GM19397 (cell line): ENCODE results near the gene BCL2.
"Not testable (repeated sequence)": the region's sequence is repeated elsewhere in the genome, so short reads cannot be mapped to it uniquely, and the experiment has no call there.

ENCODE experiments used
- ATAC-seq: cut with Tn5 transposase; IDR thresholded peaks from one replicate; pipeline ENCODE4 v1.9.1; 2021; ENCODE audit warnings: mild to moderate bottlenecking, moderate library complexity; ENCODE audit not compliant: unreplicated experiment

BCL2 gene

DNA sequence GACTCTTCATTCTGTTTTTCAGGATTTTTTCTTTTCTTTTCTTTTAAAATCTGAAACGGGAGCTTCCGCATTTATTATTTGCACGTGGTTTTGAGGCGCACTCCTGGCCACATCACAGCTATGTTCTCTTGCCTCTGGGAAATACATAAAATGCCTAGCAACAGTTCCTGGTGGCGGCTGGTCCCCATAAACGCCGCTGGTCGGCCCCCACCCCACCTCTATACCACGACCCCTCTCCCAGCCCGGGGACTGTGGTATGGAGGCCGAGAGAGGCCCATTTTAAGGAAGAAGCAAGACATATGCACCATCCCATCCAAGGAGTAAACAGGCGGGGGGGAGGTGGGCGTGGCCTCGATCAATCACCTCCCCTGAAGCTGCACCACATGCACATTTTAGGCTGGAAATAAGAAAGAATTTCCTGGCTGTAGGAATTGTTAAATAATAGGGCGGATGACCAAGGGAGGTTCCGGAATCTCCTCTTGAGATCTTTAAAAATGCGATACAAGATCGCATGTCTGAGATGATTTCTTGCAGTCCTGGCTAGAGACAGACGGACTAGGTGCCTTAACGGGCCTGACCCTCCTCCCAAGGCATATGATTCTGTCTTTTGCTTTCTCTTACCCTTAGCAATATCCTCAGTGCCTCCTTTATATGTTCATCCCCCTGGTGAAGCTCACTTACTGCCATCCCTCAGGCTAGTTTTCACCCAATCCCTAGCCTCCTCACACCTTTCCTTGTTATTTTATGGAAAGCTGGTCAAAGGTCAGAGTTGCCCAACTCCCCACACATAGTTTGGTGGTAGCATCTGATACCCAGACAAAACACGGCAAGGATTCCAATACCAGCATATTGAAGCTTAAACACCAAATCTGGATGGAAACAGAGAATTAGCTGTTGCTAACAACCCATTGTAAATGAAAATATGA, 82.4 kb downstream of the BCL2 start:
- ATAC-seq = no peak

DNA sequence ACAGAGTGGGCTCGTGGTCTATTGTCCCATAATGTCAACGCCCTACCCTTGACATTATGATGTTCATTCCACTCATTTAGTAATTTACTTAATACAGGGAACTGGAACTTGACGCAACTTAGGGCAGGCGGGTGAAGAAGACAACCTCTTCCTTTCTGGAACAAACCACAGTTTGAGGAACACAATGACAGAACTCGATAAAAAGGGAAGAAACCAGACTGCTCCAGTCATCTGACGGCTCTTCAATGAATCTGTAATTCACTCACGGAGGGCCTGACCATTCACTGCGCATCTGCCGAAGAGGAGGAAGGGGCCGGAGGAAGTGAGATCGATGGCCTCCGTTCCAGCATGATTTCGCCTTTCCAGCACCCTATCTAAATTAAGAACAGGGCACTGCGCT, 83.2 kb downstream of the BCL2 start:
- ATAC-seq = no peak

DNA sequence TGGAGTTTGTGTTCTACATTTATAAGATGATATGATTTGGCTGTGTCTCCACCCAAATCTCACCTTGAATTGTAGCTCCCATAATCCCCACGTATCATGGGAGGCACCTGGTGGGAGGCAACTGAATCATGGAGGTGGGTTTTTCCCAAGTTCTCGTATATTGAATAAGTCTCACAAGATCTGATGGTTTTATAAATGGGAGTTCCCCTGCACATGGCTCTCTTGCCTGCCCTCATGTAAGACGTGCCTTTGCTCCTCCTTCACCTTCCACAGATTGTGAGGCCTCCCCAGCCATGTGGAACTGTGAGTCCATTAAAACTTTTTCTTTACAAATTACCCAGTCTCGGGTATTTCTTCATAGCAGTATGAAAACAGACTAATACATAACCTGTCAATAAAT, 83.6 kb downstream of the BCL2 start:
- not testable (repeated sequence) for ATAC-seq

DNA sequence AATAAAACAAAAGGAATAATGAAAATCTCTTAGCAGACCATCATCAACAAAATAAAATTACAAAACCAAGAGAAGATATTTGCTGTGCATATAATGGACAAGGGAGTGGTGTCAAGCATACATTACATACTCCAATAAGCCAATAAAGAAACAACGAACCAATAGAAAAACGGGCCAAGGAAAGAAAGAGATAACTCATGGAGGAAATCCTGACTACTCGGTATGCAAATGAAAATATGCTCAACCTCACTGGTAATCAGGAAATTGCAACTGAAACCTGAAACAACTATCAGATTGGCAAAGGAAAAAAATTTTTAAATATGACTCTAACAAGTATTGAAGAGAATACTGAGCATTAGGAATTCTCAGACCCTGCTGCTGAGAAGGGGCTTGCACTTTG, 84.7 kb downstream of the BCL2 start:
- ATAC-seq = no peak

DNA sequence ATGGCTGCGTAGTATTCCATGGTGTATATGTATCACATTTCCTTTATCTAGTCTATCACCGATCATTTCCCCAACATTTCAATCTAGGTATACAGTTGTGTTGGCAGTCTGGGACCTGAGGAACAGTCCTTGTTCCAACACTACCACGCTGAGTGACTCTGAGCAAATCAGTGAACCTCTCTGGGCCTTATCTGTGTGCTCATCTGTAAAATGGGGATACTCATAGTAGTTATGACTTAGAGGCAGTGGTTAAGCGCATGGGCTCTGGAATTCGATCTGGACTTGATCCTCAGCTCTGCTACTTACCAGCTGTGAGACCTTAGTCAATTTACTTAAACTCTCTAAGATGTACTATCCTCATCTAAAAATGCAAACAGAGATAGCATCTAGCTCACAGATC, 85.1 kb downstream of the BCL2 start:
- ATAC-seq = no peak

DNA sequence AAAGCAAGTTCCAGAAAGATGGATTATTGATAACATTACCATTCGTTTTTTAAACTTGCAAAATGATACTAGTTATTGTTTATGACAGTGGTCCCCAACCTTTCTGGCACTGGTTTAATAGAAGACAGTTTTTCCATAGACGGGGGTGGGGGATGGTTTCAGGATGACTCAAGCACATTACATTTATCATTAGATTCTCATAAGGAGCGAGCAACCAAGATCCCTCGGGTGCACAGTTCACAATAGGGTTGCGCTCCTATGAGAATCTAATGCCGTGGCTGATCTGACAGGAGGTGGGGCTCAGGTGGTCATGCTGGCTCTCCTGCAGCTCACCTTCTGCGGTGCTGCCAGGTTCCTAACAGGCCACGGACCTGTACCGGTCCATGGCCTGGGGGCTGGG, 86.2 kb downstream of the BCL2 start:
- ATAC-seq = no peak

DNA sequence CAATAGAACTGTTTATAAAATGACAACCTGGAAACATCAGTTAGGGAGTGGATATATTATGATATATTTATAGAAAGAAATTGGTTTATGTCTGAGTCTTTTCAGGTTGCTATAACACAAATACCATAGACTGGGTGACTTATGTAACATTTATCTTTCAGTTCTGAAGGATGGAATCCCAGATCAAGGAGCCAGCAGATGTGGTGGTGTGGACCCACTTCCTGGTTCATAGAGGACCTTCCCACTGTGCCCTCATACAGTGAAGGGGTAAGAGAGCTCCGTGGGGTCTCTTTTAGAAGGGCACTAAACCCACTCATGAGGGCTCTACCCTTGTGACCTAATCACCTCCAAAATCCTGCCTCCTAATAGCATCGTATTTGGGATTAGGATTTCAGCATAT, 86.7 kb downstream of the BCL2 start:
- no peak for ATAC-seq

DNA sequence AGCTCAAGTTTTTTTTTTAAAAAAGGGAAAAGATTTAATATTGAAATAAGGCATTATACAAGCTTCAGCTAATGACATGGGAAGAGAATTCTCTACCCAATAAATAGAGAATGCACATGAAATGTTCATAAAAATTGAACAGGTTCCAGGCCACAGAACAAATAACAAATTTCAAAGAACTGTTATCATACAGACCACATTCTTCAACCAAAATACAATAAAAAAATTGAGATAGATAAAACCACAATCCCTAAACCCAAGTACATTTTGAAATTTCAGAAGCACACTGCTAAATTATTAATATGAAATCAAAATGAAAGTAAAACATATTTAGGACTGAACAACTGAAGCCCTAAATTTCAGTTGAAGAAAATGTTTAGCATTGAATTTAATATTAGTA, 89.6 kb downstream of the BCL2 start:
- ATAC-seq = no peak

DNA sequence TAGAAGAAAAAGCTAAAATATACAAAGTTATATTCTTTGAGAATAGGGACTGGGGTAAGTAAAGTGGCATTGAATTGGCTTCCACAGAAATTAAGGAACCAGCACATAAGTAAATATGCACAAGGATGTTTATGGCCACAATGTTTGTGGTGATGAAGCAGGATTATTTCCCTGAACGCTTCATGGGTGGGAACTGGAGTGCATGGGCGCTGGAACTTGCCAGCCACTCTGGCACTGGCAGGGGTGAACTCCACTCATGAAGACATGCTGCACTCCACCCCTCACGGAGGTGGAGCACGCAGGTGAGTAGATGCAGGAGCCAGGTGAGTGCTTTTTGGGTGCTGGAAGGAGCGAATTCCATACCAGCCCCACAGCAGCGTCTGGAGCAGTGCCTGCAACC, 94.1 kb downstream of the BCL2 start:
- no peak for ATAC-seq

DNA sequence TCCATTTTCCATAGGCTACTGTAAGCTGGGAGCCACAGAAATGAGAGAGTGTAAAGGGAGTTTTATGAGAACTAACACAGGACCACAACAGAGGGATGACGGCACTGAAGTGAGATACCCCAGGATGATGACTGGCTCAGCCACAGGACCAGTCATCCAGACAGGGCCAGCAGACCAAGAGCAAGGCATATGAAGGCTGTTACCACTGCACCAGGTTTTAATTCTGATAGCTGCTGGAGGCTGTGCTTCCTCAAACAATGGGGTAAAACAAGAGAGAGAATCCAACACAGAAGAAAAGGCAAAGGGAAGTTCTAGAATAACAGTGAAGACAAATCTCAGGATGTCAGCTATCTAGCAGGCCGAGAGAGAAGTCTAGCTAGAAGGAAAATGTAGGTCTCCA, 94.9 kb downstream of the BCL2 start:
- no peak for ATAC-seq

DNA sequence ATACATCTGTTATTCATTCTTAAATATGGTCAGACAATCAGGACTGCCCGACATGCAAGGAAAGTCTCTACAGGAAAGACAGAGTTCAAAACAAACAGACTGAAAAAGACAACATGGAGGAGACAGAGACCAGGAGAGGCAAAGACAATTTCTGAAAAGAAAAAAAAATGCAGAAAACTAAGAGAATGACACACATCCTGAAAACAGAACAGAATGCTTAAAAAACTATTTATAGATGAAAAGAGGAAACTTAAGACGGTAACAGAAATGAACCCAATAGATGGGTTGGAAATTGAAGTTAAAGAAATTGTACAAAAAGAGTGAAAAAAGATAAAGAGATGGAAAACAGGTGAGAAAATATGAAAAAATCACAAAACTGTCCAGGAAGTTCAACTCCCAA, 95.7 kb downstream of the BCL2 start:
- ATAC-seq = no peak

DNA sequence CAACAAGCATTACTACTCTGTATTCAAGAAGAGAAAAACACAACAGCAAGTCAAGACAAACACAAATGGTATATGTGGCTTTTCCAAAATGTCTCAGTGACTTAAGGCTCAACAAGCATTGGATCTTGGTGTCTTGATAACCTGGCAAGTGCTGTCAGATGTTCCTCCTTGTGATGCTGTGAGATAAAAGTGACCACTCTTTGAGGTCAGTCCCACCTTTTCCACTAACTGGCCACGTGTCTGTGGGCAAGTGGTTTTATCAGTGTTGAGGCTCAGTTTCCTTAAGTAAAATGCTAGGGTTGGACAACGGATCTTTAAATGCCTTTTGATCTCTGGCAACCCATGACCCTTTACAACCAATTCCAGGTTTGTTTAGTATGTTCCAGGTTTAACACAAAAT, 98.7 kb downstream of the BCL2 start:
- ATAC-seq = no peak

DNA sequence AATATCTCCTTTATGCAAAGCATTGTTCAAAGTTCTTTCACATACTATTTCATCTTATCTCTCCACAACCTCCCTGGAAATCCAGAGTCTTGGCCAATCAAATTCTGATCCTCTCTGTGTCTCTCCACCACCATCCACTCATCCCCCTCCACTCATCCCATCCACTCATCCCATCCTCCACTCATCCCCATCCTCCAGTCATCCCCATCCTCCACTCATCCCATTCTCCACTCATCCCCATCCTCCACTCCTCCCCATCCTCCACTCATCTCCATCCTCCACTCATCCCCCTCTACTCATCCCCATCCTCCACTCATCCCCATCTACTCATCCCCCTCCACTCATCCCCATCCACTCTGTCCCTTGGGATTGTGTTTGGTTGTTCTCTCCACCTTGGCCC, 101.1 kb downstream of the BCL2 start:
- no peak for ATAC-seq

DNA sequence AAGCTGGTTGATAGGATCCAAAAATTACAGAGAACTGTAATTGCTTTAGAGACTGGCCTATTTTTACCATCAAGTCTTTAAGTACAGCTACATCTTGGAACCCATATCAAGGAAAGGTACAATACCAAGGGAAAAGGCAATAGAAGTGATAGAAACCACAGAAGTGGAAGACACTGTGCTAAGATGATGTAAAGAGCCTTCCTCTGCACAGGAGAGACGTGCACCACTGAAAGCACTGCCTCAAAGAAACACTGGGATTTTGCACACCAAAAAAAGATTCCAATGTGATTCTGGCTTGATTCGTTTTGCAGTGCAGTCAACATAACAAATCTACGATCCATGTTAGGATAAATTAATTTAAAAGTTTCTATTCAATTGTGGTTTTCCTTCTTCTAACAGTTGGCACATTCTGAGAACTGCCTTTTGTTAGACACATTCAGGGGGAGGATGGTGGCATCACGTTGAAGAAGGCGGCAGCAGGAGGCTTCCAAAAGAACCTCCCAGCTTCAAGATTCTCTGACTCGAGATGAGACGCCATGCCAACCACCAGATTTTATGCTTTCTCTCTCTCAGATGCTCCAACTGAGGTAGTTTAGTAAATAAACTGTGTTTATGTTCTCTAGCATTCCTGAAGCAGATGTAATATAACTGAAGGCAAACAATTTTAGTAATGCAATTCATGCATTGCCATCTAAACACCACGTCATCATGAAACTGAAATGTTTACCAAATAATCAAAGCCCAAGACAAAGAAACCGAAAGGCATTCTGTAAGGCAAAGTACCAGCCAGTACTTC, 102.9 kb downstream of the BCL2 start:
- peak; percentile 56 for ATAC-seq

DNA sequence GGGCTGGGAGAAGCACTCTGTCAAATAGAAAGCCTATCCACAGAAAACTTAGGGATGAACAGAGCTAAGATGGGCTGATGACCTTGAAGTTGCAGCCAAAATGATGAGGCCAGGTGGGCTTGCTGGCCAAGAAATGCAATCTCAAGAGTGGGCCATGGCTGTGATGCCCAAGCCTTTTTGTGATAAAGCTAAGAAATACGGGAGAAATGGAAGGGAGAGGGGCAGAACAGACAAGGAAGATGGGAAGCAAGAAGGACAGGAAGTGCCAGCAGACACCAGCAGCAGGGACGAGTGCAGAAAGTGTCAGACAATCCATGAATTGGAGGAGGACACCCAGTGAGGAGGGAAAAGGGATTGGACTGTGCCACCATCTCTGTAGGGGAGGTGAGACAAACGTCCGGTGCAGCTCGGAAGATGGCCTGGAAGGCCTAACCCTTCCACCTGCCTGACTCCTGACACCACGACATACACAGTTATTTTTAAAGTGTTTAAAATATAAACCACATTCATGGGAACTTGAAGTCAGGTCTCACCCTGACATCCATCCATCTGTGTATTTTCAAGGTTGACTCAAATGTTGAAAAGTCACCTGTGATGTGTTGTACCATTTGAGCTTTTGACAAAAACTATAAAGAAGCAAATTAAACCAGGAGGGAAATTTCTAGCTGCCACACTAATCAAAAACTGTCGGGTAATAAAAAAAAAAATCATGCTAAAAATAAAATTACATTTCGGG, 105.5 kb downstream of the BCL2 start:
- ATAC-seq = no peak

DNA sequence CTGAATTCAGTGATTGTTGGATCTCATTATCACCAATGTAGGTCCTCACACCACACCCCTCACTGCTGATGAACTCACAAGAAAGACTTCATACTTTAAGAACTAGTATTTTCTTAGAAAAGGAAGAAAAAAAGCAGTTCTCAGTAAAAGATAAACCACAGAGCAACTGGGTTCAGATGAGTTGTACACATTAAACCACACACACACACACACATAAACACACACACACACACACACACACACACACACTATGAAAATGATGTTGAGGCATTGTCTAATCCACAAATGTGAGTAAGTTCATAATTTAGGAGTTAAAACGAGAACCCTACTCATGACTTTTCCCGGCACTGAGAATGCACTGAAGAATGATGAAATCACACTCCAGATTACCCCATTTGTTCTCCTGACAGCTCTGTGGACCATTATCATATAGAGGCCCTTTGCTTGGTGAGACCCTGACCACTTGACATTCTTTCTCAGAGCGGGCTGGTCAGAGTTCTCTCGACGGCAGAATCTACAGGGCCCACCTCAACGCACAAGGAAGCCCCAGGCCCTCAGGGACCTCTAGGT, 106.2 kb downstream of the BCL2 start:
- no peak for ATAC-seq

DNA sequence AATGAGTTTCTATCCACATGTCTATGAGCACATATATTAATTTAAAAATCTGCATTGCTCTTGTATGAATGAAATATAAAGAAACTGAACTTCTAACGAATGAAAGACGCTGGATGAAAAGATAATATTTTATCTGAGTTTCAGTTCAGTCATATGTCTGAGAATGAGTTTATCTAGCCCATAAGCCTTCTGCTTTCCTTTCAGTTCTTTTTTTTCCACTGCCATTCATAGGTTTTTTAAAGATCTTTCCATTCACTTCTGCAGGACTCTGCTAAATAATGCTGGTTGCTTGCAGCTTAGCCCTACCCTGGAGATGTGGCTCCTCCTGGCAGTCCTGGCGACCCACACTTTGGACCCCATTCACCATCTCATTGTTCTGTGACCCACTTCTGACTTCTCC, 109.0 kb downstream of the BCL2 start:
- ATAC-seq = no peak

DNA sequence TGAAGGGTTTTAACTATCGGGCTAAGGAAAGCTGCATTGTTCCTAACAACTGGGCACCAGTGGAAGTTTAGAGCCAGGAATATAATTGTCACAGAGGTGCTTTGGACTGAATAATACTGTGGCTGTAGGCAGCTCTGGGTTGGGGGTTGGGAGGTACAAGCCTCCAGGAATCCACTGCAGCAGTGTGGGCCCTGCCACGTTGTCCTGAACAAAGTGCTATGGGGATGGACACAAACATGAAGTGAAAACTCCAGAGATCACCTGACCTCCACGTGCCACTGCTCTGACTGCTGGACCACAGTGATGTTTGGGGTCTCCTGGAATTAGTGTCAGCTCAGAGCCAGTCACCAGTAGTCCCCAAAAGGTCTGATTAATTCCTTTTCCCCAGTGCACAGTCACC, 110.9 kb downstream of the BCL2 start:
- no peak for ATAC-seq

DNA sequence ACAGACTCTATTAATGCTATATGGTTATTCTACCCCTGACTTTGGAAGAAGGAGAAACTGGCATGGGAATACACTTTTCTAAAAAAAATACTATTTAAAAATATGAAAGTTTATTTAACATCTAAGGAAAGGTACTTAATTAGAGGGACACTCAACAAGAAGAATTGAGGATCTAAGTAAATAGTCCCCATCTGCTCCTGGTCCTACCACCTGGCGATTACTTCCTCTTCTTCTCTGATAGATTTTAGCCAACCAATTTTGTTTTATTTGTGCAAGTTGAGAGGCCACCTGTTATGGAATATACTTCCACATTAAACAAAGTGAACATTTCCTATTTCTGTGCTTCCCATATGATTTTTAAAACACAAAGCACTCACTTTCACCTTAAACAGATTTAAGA, 111.7 kb downstream of the BCL2 start:
- no peak for ATAC-seq

DNA sequence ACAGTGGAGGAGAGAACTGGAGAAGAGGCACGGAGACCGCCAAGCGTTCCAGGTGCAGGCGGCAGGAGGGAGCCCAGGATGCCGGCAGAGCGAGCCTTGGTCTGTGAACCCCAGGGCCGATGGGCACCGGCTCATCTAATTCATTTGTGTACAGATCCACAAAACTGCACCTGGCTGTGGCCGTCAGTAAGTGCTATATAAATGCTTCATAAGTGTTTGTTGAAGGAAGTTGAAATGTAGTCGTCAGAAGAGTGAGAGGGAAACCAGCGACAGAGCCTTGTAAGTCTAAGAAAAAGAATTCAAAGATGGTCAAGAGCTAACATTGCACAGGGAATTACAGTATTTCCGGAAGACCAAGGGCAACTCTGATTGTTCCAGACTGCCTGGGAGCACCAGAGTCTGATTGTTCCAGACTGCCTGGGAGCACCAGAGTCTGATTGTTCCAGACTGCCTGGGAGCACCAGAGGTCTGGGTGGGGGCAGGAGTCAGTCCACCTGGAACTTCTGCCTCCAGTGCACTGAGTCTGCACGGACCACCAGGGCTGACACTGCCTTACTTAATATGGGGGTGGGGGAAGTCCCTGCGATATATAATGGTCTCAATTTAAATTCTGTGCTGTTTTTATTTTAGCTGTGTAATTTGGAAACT, 112.3 kb downstream of the BCL2 start:
- no peak for ATAC-seq
